Loucy (cell line): Measurements from ENCODE around the gene STX18.

Experiments used
- EZH2phosphoT487 ChIP-seq: fragments of 200-600 bp; IDR thresholded peaks from 2 replicates; pipeline ENCODE4 v1.6.1; 2018; ENCODE audit warnings: antibody characterized with exemption, mild to moderate bottlenecking, moderate library complexity, borderline replicate concordance
- TF ChIP-seq, protein P1 (sequence below): fragments of 200-600 bp; sonication (generic); conservative IDR thresholded peaks from 2 replicates; pipeline ENCODE4 v1.5.1; 2014; ENCODE audit warnings: mild to moderate bottlenecking, antibody characterized with exemption, low read length

DNA sequence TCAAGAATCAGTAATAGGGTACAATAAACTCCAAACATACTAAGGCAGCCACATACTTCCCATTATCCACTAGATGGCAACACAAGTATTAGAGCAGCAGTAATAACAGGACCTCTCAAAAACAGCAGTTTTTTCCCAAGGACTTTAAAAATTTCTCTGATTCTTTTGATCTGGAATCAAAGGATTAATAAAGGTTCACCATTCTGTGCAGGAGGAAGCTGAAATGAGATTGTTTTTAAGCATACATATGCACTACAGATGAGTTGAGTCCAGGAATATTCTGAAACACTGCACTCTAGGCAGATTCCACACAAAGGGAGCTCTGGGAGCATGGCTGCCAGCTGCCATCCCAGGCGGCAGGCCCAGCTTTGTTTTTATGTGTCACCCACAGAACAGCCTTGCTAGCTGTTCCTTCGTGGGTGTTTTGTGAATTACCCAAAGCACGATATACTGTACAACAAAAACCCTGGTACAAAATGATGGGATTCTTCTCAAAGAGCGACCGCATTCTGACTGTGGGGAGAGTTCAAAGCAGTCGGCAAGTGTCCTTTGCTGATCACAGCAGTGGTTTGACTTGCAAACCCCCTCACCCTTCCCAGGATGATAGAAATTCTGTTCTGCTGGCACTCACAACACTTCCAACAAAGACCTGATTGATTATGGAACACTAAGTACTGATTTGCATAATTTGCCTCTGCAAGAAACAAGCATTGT lies 61.0 kb downstream of the STX18 start:
- TF ChIP-seq, protein P1, sequence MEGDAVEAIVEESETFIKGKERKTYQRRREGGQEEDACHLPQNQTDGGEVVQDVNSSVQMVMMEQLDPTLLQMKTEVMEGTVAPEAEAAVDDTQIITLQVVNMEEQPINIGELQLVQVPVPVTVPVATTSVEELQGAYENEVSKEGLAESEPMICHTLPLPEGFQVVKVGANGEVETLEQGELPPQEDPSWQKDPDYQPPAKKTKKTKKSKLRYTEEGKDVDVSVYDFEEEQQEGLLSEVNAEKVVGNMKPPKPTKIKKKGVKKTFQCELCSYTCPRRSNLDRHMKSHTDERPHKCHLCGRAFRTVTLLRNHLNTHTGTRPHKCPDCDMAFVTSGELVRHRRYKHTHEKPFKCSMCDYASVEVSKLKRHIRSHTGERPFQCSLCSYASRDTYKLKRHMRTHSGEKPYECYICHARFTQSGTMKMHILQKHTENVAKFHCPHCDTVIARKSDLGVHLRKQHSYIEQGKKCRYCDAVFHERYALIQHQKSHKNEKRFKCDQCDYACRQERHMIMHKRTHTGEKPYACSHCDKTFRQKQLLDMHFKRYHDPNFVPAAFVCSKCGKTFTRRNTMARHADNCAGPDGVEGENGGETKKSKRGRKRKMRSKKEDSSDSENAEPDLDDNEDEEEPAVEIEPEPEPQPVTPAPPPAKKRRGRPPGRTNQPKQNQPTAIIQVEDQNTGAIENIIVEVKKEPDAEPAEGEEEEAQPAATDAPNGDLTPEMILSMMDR, result peak; percentile 61
- no peak for TF ChIP-seq EZH2phosphoT487
